ENCODE measurements around the gene MEP1A.

DNA sequence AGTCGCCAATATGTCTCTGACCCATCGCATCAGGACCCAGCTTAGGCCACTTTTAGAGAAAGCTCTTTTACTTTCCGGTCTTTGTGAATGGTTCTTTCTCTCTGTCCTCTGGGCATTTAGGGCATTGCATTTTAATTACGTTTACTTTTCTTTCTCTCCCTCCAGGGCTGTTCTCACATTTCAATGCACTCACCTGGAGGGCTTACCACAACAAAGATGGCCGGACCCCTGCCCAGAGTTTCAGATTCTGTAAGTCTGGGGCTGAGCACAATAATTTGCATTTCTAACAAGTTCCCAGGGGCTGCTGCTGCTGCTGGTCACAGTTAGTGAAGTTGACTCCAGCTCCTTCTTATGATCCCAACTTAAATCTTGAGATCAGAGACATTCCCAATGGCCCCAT is 43.5 kb upstream of the MEP1A start:
- TF ChIP-seq CTCF (IDR thresholded peaks at IDR 0.05; ENCODE audit: extremely low read depth in 1 of 2, insufficient read depth in 1 of 2, low read depth in 1 of 2, low read length in 2 of 2) (no peak), MYC (IDR thresholded peaks at IDR 0.05; ENCODE audit: low read depth, low read length) (no peak), POLR2A (IDR thresholded peaks at IDR 0.05; ENCODE audit: low read depth, low read length) (no peak), POLR2AphosphoS5 (IDR thresholded peaks at IDR 0.05; ENCODE audit: insufficient read depth, low read depth, low read length) (no peak), EZH2 (IDR thresholded peaks at IDR 0.05; ENCODE audit: borderline replicate concordance, low read depth, low read length, severe bottlenecking) (no peak), GATA2 (IDR thresholded peaks at IDR 0.05; ENCODE audit: insufficient read depth, insufficient read length, low read depth, low read length) (no peak), JUN (IDR thresholded peaks at IDR 0.05; ENCODE audit: borderline replicate concordance, insufficient read depth, insufficient read length, low read depth) (no peak)
- TF ChIP-seq, protein P1, sequence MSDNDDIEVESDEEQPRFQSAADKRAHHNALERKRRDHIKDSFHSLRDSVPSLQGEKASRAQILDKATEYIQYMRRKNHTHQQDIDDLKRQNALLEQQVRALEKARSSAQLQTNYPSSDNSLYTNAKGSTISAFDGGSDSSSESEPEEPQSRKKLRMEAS (IDR thresholded peaks at IDR 0.05; ENCODE audit: insufficient read depth, insufficient read length) = no peak

Measured in endothelial cell of umbilical vein (primary cell).